H9 (cell line): Measurements from ENCODE around the gene CCDC70. TPM values are rescaled to one million over a fixed set of nuclear protein-coding genes. Genes with fewer than 3 reads are reported as not detected.

ENCODE experiments used
- DNase-seq: peaks from one replicate; pipeline ENCODE4 v3.0.0-alpha.2; 2017
- H2AFZ ChIP-seq: one replicate; pipeline ENCODE4 v1.6.1; 2013; ENCODE audit warnings: mild to moderate bottlenecking, low read length, control low read depth, moderate library complexity
- H2AK5ac ChIP-seq: 2 replicates; pipeline ENCODE4 v1.6.1; 2013; ENCODE audit warnings: low read length, control low read depth, mixed read lengths; ENCODE audit not compliant: insufficient read length
- H2BK120ac ChIP-seq: one replicate; pipeline ENCODE4 v1.6.1; 2013; ENCODE audit warnings: low read depth, mild to moderate bottlenecking, low read length, control low read depth, inconsistent platforms; ENCODE audit not compliant: poor library complexity, severe bottlenecking
- H2BK12ac ChIP-seq: 2 replicates; pipeline ENCODE4 v1.6.1; 2013; ENCODE audit warnings: low read length, control low read depth, mixed read lengths, low read depth; ENCODE audit not compliant: insufficient read length
- H2BK15ac ChIP-seq: 2 replicates; pipeline ENCODE4 v1.6.1; 2013; ENCODE audit warnings: low read depth, low read length, control low read depth
- H2BK20ac ChIP-seq: one replicate; pipeline ENCODE4 v1.6.1; 2013; ENCODE audit warnings: low read depth, mild to moderate bottlenecking, low read length, control low read depth, inconsistent platforms; ENCODE audit not compliant: poor library complexity, severe bottlenecking
- H2BK5ac ChIP-seq: 2 replicates; pipeline ENCODE4 v1.6.1; 2013; ENCODE audit warnings: low read length, control low read depth, mixed read lengths; ENCODE audit not compliant: insufficient read length
- H3K14ac ChIP-seq: 2 replicates; pipeline ENCODE4 v1.6.1; 2013; ENCODE audit warnings: low read length, control low read depth; ENCODE audit not compliant: insufficient read depth
- H3K18ac ChIP-seq: 2 replicates; pipeline ENCODE4 v1.6.1; 2013; ENCODE audit warnings: low read depth, mild to moderate bottlenecking, mixed read lengths, low read length, control low read depth; ENCODE audit not compliant: insufficient read length
- H3K23ac ChIP-seq: 2 replicates; pipeline ENCODE4 v1.6.1; 2013; ENCODE audit warnings: low read length, control low read depth, mixed read lengths, low read depth; ENCODE audit not compliant: insufficient read length
- H3K23me2 ChIP-seq: 2 replicates; pipeline ENCODE4 v1.6.1; 2013; ENCODE audit warnings: low read depth, mild to moderate bottlenecking, mixed read lengths, low read length, control low read depth; ENCODE audit not compliant: insufficient read length, poor library complexity, severe bottlenecking
- H3K27ac ChIP-seq: 2 replicates; pipeline ENCODE4 v1.5.1; 2013; ENCODE audit warnings: low read length, control low read depth, mixed read lengths, low read depth; ENCODE audit not compliant: insufficient read length
- H3K27me3 ChIP-seq: 2 replicates; pipeline ENCODE4 v1.6.1; 2013; ENCODE audit warnings: low read length, control low read depth, inconsistent platforms; ENCODE audit not compliant: insufficient read depth
- H3K4ac ChIP-seq: 2 replicates; pipeline ENCODE4 v1.6.1; 2013; ENCODE audit warnings: low read depth, mild to moderate bottlenecking, control low read depth, inconsistent platforms, low read length, moderate library complexity
- H3K4me1 ChIP-seq: 2 replicates; pipeline ENCODE4 v1.6.1; 2013; ENCODE audit warnings: low read length, control low read depth, inconsistent platforms; ENCODE audit not compliant: insufficient read depth
- H3K4me2 ChIP-seq: 2 replicates; pipeline ENCODE4 v1.6.1; 2013; ENCODE audit warnings: low read length, control low read depth, mixed read lengths; ENCODE audit not compliant: insufficient read length, insufficient read depth
- H3K56ac ChIP-seq: 2 replicates; pipeline ENCODE4 v1.6.1; 2013; ENCODE audit warnings: low read depth, mild to moderate bottlenecking, mixed read lengths, low read length, control low read depth; ENCODE audit not compliant: insufficient read length
- H3K79me1 ChIP-seq: 2 replicates; pipeline ENCODE4 v1.6.1; 2013; ENCODE audit warnings: low read depth, mild to moderate bottlenecking, moderate library complexity, low read length, control low read depth, inconsistent platforms; ENCODE audit not compliant: insufficient read depth, poor library complexity, severe bottlenecking
- H3K79me2 ChIP-seq: 2 replicates; pipeline ENCODE4 v1.6.1; 2013; ENCODE audit warnings: low read length, control low read depth, inconsistent platforms; ENCODE audit not compliant: insufficient read depth
- H3K9ac ChIP-seq: 2 replicates; pipeline ENCODE4 v1.6.1; 2013; ENCODE audit warnings: low read length, control low read depth, mixed read lengths; ENCODE audit not compliant: insufficient read length; ENCODE audit errors: extremely low read depth
- H3K9me3 ChIP-seq: one replicate; pipeline ENCODE4 v1.6.1; 2013; ENCODE audit warnings: low read depth, low read length, inconsistent platforms; ENCODE audit not compliant: control insufficient read depth
- H3T11ph ChIP-seq: one replicate; pipeline ENCODE4 v1.6.1; 2013; ENCODE audit warnings: mild to moderate bottlenecking, low read length, control low read depth, inconsistent platforms
- H4K20me1 ChIP-seq: one replicate; pipeline ENCODE4 v1.6.1; 2013; ENCODE audit not compliant: control insufficient read depth, insufficient read length, insufficient read depth
- H4K5ac ChIP-seq: 2 replicates; pipeline ENCODE4 v1.6.1; 2013; ENCODE audit warnings: low read depth, mild to moderate bottlenecking, mixed read lengths, low read length, control low read depth; ENCODE audit not compliant: insufficient read length
- H4K8ac ChIP-seq: replicated peaks from 2 replicates; pipeline ENCODE4 v1.6.1; 2013; ENCODE audit warnings: low read length, control low read depth, mixed read lengths, low read depth; ENCODE audit not compliant: insufficient read length
- H4K91ac ChIP-seq: 2 replicates; pipeline ENCODE4 v1.6.1; 2013; ENCODE audit warnings: low read depth, mild to moderate bottlenecking, moderate library complexity, mixed read lengths, low read length, control low read depth; ENCODE audit not compliant: insufficient read length
- H3K27ac Mint-ChIP-seq, 3 experiments: 2 replicates in 2 of 3; 3 replicates in 1 of 3; pipeline ENCODE4 v1.8.0; 2020 to 2021; ENCODE audit warnings: mixed read lengths in 3 of 3, mild to moderate bottlenecking in 1 of 3, moderate library complexity in 1 of 3
- H3K27me3 Mint-ChIP-seq: 2 replicates; pipeline ENCODE4 v1.8.0; 2021; ENCODE audit warnings: low read depth, mild to moderate bottlenecking, moderate library complexity, mixed read lengths
- H3K36me3 Mint-ChIP-seq, 3 experiments: 2 replicates in 2 of 3; 3 replicates in 1 of 3; pipeline ENCODE4 v1.8.0; 2020 to 2021; ENCODE audit warnings: low read depth in 3 of 3, mixed read lengths in 3 of 3; ENCODE audit not compliant: insufficient read depth in 1 of 3
- H3K4me1 Mint-ChIP-seq, 2 experiments: 2 replicates each; pipeline ENCODE4 v1.8.0; 2020; ENCODE audit warnings: mixed read lengths in 2 of 2
- H3K4me3 Mint-ChIP-seq, 2 experiments: 2 replicates in 1 of 2; 3 replicates in 1 of 2; pipeline ENCODE4 v1.8.0; 2020 to 2021; ENCODE audit warnings: mild to moderate bottlenecking in 2 of 2, mixed read lengths in 2 of 2, moderate library complexity in 1 of 2
- H3K9me3 Mint-ChIP-seq, 2 experiments: 2 replicates in 1 of 2; 3 replicates in 1 of 2; pipeline ENCODE4 v1.8.0; 2020; ENCODE audit warnings: mild to moderate bottlenecking in 2 of 2, mixed read lengths in 2 of 2, moderate library complexity in 1 of 2
- WGBS: extraction: QIAGEN DNeasy Blood & Tissue Kit; methylation state at CpG from one replicate; pipeline ENCODE4 v1.1.7; 2013; ENCODE audit warnings: missing lambda C conversion rate, low lambda C conversion rate, mixed read lengths; ENCODE audit not compliant: insufficient read length; ENCODE audit errors: extremely low coverage; 5-methylcytosine and 5-hydroxymethylcytosine counted together
- total RNA-seq: library from RNA; stranded (reverse); gene quantifications from 2 replicates; pipeline ENCODE4 v1.2.1, GENCODE V29; 2021
- TF ChIP-seq, protein P1 (sequence below): fragments of 200-600 bp; sonication (generic); conservative IDR thresholded peaks from 3 replicates; pipeline ENCODE4 v1.8.0; 2021; ENCODE audit warnings: antibody characterized with exemption, mild to moderate bottlenecking

CCDC70 gene
- total RNA-seq, 1 experiment from 2014 or later = not detected

DNA sequence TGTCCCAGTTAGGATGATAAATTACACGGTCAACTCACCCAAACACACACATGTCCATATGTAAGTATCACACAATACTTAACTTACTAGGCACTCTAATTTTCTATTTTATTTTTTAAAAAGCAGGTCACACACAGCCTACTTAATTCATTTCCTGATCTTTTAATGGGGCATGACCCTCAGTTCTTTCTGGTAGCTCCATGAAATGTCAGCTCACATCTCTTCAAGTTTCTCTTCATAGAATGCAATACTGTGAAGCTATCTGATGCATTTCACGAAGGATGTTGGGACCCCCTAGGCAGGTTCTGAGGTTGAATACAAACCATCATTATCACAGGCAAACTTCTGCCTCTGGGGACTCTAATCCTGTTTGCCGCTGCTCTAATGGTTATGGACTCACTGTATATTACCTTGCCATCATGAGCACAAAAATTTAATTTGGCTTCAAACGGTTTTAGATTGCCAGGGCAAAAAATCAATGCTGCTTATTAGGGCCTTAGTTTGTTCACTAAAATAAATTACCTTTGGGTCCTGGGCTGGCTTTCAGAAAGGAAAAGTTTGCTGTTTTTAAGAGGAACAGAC is 41.7 kb upstream of the CCDC70 start:
- no peaks in the 10 kb centered on the region for H3K9me3 Mint-ChIP-seq
- Histone ChIP-seq H3K27me3 (peaks cover 2% of the 10 kb centered on the region; the same call in 1 of the 2 replicates), H3K23ac (no peak overlapping the region), H2BK120ac (no peak overlapping the region), H3K56ac (no peak overlapping the region), H3K4ac (no peak overlapping the region), H3K9ac (no peak overlapping the region), H2BK5ac (no peak overlapping the region), H4K5ac (no peak overlapping the region), H3K18ac (no peak overlapping the region), H3K9me3 (no peaks in the 10 kb centered on the region), H4K8ac (no peak overlapping the region), H3K4me2 (no peak overlapping the region), H3T11ph (no peak overlapping the region), H2BK15ac (no peak overlapping the region), H4K20me1 (no peaks in the 10 kb centered on the region), H3K27ac (no peak overlapping the region), H3K23me2 (peaks cover 4% of the 10 kb centered on the region), H2BK20ac (no peak overlapping the region), H3K14ac (no peak overlapping the region), H3K79me2 (no peaks in the 10 kb centered on the region), H3K79me1 (no peaks in the 10 kb centered on the region), H2AFZ (no peak overlapping the region), H3K4me1 (peaks cover 6% of the 10 kb centered on the region; the same call in 1 of the 2 replicates), H2BK12ac (no peak overlapping the region), H4K91ac (no peak overlapping the region), H2AK5ac (no peak overlapping the region)
- TF ChIP-seq, protein P1, sequence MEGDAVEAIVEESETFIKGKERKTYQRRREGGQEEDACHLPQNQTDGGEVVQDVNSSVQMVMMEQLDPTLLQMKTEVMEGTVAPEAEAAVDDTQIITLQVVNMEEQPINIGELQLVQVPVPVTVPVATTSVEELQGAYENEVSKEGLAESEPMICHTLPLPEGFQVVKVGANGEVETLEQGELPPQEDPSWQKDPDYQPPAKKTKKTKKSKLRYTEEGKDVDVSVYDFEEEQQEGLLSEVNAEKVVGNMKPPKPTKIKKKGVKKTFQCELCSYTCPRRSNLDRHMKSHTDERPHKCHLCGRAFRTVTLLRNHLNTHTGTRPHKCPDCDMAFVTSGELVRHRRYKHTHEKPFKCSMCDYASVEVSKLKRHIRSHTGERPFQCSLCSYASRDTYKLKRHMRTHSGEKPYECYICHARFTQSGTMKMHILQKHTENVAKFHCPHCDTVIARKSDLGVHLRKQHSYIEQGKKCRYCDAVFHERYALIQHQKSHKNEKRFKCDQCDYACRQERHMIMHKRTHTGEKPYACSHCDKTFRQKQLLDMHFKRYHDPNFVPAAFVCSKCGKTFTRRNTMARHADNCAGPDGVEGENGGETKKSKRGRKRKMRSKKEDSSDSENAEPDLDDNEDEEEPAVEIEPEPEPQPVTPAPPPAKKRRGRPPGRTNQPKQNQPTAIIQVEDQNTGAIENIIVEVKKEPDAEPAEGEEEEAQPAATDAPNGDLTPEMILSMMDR = no peak
- no peak overlapping the region for H3K27ac Mint-ChIP-seq
- WGBS = no CpG with 5 or more reads among the region's 4 CpGs
- H3K4me1 Mint-ChIP-seq = peaks cover 35 to 39% of the 10 kb centered on the region in 2 experiments
- no peak overlapping the region for H3K4me3 Mint-ChIP-seq
- DNase-seq = no peak
- H3K36me3 Mint-ChIP-seq = no peaks in the 10 kb centered on the region
- peaks cover 2% of the 10 kb centered on the region for H3K27me3 Mint-ChIP-seq
